ENCODE data around the gene CCNL2. TPM values are rescaled to one million over a fixed set of nuclear protein-coding genes. Genes with fewer than 3 reads are reported as not detected.
A peak's percentile ranks its signal among the peaks of the same experiment; 100 is the strongest.

The CCNL2 gene
- total RNA-seq, 1 donor, result 130 TPM

DNA sequence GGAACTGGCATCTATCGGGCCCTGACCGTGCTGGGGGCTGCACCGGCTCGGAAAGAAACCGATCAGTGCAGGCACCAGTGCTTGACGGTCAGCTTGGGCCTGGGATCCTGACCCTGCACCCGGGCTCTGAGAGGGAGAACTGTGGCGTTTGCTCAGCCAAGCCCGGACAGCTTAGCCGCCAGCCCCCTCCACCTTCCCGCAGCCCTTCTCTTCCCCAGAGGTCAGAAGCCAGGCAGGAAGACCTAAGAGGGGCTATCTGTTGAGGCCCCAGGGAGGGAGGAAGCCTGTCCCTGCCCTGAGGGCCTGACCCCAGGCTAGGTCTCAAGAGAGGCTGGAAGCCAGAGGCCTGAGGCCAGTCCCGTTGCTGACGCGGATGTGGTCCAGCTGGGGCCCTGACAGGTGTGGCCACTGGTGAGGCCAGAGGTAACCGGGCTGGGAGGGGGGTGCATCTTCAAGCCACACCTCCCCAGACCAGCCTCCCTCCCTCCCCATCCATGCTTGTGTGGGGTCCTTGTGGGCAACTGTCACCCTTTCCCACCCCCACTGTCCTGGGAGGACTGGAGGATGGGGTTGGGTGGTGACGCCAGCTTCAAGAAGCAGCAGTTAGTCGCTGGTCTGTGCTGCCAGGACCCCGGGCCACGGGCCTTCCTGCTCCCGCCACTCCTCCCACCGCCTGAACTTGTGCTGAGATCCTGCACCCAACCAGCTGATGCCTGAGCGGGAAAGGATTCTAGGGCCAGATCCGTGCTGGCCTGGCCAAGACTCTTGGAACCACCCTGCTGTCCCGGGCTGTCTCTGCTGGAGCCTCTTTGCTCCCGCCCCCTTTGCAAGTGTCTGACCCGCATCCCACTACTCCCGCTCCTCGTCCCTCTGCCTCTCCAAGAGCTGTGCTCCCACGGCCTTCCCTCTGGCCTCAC, 47.4 kb downstream of the CCNL2 start:
- TF ChIP-seq, protein P1, sequence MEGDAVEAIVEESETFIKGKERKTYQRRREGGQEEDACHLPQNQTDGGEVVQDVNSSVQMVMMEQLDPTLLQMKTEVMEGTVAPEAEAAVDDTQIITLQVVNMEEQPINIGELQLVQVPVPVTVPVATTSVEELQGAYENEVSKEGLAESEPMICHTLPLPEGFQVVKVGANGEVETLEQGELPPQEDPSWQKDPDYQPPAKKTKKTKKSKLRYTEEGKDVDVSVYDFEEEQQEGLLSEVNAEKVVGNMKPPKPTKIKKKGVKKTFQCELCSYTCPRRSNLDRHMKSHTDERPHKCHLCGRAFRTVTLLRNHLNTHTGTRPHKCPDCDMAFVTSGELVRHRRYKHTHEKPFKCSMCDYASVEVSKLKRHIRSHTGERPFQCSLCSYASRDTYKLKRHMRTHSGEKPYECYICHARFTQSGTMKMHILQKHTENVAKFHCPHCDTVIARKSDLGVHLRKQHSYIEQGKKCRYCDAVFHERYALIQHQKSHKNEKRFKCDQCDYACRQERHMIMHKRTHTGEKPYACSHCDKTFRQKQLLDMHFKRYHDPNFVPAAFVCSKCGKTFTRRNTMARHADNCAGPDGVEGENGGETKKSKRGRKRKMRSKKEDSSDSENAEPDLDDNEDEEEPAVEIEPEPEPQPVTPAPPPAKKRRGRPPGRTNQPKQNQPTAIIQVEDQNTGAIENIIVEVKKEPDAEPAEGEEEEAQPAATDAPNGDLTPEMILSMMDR (IDR thresholded peaks at IDR 0.05; ENCODE audit: insufficient read depth, low read depth, low read length), result no peak
- peak overlapping the region; percentile 7 for H3K4me3 ChIP-seq (ENCODE audit: low read depth, low read length)
- peak; percentile 42 for DNase-seq (ENCODE audit: low read depth)

DNA sequence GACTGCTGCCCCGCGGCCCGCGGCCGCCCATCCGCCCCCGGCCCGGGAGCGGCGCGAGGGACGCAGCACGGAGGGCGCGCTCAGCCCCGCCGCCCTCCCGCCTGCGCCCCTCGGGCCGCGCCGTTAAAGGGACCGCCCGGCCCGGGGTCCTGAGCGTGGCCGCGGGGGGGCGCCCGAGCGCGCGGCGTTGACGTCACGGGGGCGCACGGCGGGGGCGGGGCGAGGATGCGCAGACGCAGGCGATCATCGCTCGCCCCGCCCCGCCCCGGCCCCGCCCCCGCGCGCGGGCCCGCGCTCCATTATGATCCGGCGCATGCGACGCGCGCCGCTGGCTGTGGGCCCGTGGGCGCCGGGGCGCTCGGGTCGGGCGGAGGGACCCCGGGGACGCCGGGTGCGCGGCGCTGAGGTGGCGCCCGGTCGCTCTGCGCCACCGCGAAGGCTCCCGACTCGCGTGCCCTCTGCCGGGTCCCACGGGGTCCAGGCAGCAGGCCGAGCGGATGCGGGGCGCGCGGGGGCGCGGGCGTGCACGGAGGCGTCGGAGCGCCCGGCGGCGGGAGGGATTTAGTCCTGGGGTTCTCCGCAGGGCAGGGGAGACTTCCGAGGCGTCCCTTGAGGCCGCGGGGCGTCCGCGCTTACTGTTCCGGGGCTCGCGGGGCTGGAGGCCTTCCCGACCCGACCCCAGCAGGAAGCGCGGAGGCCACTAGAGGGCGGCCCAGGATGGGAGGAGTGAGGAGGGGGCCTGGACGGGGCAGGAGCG, 49.7 kb downstream of the CCNL2 start, which contains the start of gene DVL1:
Gene DVL1, minus strand, starts transcription at position 163 of the 757 bp plus-strand sequence. CDS start 353 bp downstream, outside the sequence.
- H3K4me3 ChIP-seq (ENCODE audit: low read depth, low read length), result peak within 1 kb of the TSS; percentile 71
- TF ChIP-seq, protein P1 (IDR thresholded peaks at IDR 0.05; ENCODE audit: insufficient read depth, low read depth, low read length), result peak; percentile 49
- peak; percentile 75 for DNase-seq (ENCODE audit: low read depth)

DNA sequence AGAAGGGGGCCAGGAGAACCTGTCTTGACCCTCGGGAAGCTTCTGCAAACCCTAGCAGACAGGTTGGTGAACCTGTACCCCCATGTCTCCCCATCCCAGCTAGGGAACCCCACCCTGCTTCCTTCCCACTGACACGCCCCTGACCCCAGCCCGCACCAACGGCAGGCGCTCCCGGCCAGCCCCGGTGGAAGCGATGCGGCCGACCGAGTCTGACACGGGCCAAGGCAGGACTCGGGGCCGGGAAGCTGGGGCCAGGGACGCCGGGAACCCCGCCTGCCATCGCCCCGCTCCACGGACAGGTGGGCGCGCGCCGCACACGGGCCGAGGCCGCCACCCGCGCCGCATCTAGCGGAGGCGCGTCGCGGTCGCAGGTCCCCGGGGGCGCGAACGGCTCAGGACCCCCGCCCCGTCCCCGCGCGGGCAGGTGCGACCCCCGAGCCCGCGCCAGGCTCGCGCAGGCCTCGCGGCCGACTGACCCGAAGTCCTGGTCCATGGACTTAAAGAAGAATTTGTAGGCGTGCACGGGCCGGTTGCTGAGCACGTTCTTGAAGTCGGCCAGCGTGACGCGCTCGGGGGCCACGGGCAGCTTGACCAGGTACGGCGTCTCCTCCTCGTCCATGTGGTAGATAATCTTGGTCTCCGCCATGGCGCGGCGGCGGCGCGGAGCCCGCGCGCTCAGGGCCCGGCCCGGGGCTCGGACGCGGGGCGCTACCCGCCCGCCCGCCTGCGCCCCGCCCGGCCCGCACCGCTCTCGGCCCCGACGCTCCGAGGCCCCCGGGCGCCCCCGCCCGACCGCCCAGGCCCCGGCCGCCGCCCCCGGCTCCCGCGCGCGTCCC, 50.5 kb downstream of the CCNL2 start:
- TF ChIP-seq, protein P1 (IDR thresholded peaks at IDR 0.05; ENCODE audit: insufficient read depth, low read depth, low read length), result no peak
- DNase-seq (ENCODE audit: low read depth), result peak; percentile 64
- peak overlapping the region; percentile 71 for H3K4me3 ChIP-seq (ENCODE audit: low read depth, low read length)

DNA sequence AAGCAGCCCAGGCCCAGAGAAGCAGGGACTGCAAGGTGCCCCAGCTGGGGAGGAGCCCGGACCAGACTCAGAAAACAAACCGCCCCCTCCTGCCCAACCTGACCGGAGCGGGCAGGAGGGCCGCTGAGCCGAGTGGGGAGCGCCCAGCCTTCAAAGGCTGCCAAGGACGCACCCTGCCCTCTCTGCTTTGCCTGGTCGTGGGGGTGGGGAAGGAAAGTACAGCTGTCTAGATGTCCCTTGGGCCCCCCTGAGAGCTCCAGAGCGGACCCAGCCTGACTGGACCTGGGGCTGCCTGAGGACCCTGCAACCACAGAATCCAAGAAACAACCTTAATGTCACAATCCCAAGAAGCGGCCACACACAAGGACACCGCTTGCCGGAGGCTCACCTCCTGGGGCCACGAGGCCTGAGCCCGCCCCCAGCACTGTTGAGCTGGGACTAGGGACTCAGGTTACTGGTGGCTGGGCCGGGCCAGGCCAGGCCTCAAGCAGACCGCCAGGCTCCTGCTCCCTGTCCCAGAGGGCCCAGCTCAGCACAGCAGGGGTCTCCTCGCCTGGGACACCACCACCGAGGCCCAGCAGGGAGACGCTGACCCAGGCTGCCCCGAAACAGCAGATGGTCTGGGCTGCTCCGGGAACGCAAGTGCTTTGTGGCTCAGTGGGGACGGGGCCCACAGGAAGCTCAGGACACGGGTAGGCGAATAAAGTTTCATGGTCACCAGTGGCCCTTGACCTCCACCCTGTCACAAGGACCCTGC, 51.3 kb downstream of the CCNL2 start:
- DNase-seq (ENCODE audit: low read depth), result peak; percentile 43
- H3K4me3 ChIP-seq (ENCODE audit: low read depth, low read length), result peak overlapping the region; percentile 71
- TF ChIP-seq, protein P1 (IDR thresholded peaks at IDR 0.05; ENCODE audit: insufficient read depth, low read depth, low read length), result no peak

DNA sequence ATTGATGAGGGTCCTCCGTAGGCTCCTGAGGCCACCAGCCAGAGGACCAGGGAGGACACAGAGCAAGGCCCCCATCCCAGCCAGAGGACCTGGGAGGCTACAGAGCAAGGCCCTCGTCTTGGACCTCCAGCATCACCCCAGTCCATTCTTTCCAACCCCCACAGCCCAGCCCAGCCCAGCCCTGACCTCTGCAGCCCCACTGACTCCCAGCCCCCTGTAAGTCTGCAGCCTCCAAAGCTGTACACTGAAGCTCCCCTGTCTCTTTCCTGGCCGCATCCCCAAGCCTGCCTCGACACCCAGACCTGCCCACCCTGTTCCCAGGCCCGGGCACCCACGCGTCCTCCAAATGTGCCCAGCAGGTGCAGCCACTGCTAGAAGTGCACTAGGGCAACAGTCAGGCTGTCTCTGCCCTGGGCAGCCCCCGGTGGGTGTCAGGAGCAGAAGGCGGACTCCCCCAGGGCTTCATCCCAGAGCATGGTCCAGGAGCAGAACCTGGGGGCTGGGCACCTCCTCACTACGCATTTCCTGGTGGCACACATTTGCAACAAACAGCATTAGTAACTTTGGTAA, 52.0 kb downstream of the CCNL2 start:
- H3K4me3 ChIP-seq (ENCODE audit: low read depth, low read length), result peak overlapping the region; percentile 71
- no peak for DNase-seq (ENCODE audit: low read depth)
- TF ChIP-seq, protein P1 (IDR thresholded peaks at IDR 0.05; ENCODE audit: insufficient read depth, low read depth, low read length), result no peak

Data from fibroblast of villous mesenchyme (primary cell).